Activated CD4-positive, alpha-beta memory T cell treated with anti-CD3 and anti-CD28 coated beads, Interleukin-2, amount 10 ng/mL, durations not matched to agents 7 days and 5 days (primary cell): ENCODE results near the gene HELQ. TPM values are rescaled to one million over a fixed set of nuclear protein-coding genes. Genes with fewer than 3 reads are reported as not detected.

Experiments
- CTCF ChIA-PET: fragments of 350-600 bp; sonication (Branson Sonifier 250); formaldehyde crosslinking; loops from one replicate; lab custom pipeline; 2021; ENCODE audit warnings: antibody characterized with exemption, inconsistent platforms; lab: Charles Lee
- POLR2A ChIA-PET: fragments of 350-600 bp; sonication (Branson Sonifier 250); formaldehyde crosslinking; loops from one replicate; lab custom pipeline; 2021; ENCODE audit warnings: antibody characterized with exemption; lab: Charles Lee
- DNase-seq: peaks from one replicate; pipeline ENCODE4 v3.0.0-alpha.2; 2020
- H3K27ac Mint-ChIP-seq: one replicate; pipeline ENCODE4 v1.8.0; 2021; ENCODE audit warnings: mild to moderate bottlenecking, mixed read lengths
- H3K27me3 Mint-ChIP-seq: one replicate; pipeline ENCODE4 v1.8.0; 2021; ENCODE audit warnings: mixed read lengths
- H3K36me3 Mint-ChIP-seq: one replicate; pipeline ENCODE4 v1.8.0; 2021; ENCODE audit warnings: low read depth, mixed read lengths
- H3K4me1 Mint-ChIP-seq: one replicate; pipeline ENCODE4 v1.8.0; 2021; ENCODE audit warnings: mixed read lengths
- H3K4me3 Mint-ChIP-seq: one replicate; pipeline ENCODE4 v1.8.0; 2021; ENCODE audit warnings: mild to moderate bottlenecking, mixed read lengths
- H3K9me3 Mint-ChIP-seq: one replicate; pipeline ENCODE4 v1.8.0; 2021; ENCODE audit warnings: mixed read lengths
- total RNA-seq, 2 experiments: library from RNA; stranded (reverse); gene quantifications; one replicate each; pipeline ENCODE4 v1.2.3, GENCODE V29; 2021

HELQ gene
- total RNA-seq, 2 experiments from 2014 or later: 16.4 to 17.8 TPM

GRCh38 chr4:83361416-83362103 is 94.1 kb downstream of the HELQ start:
- no peaks in the 10 kb centered on the region for H3K36me3 Mint-ChIP-seq
- H3K27ac Mint-ChIP-seq: no peak overlapping the region
- ChIA-PET POLR2A (no interaction called here), CTCF (interaction anchor here (0.7 to 1.4 kb wide), 3 partner anchors 9 to 131 kb away, joined by 3 to 4 read pairs (median 3); no protein-coding TSS in a partner anchor)
- peaks cover 6% of the 10 kb centered on the region for H3K27me3 Mint-ChIP-seq
- no peaks in the 10 kb centered on the region for H3K9me3 Mint-ChIP-seq
- peaks cover 10% of the 10 kb centered on the region for H3K4me1 Mint-ChIP-seq
- DNase-seq: no peak
- H3K4me3 Mint-ChIP-seq: no peak overlapping the region

GRCh38 chr4:83360018-83360417 is 95.6 kb downstream of the HELQ start:
- peaks cover 3% of the 10 kb centered on the region for H3K9me3 Mint-ChIP-seq
- no peak overlapping the region for H3K27ac Mint-ChIP-seq
- peaks cover 13% of the 10 kb centered on the region for H3K4me1 Mint-ChIP-seq
- H3K36me3 Mint-ChIP-seq: no peaks in the 10 kb centered on the region
- no peaks in the 10 kb centered on the region for H3K27me3 Mint-ChIP-seq
- ChIA-PET POLR2A (interaction anchor here (1.0 kb wide), 1 partner anchor 9 kb away, joined by 3 read pairs; no protein-coding TSS in a partner anchor), CTCF (no interaction called here)
- no peak overlapping the region for H3K4me3 Mint-ChIP-seq
- DNase-seq: no peak

DNA sequence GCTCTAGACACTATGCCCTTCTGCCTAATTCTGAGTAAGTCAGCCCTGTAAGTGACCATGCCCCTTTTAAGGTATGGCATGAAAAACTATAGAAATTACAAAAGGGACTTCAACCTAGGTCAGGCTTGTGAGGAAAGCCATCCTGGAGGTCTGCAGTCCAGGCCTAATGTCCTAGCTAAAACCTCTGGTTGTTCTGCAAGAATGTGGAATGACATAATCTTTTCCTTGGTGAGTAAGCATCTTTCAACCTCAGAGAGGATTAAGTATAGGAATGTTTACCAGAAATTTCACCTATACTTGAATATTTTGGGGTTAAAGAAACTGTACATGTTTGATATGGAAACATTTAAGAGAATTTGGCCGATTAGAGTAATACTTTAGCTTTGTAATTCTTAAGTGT is 97.2 kb downstream of the HELQ start:
- CTCF ChIA-PET: interaction anchor here (1.3 kb wide), 1 partner anchor 17 kb away, joined by 3 read pairs; no protein-coding TSS in a partner anchor
- H3K4me1 Mint-ChIP-seq: peaks cover 13% of the 10 kb centered on the region
- POLR2A ChIA-PET: no interaction called here
- H3K27me3 Mint-ChIP-seq: no peaks in the 10 kb centered on the region
- H3K36me3 Mint-ChIP-seq: no peaks in the 10 kb centered on the region
- peaks cover 8% of the 10 kb centered on the region for H3K9me3 Mint-ChIP-seq
- no peak overlapping the region for H3K4me3 Mint-ChIP-seq
- H3K27ac Mint-ChIP-seq: no peak overlapping the region
- DNase-seq: no peak

Other genes starting within 250 kb of the HELQ start
- gene COQ2, start 171.0 kb downstream of the HELQ start, total RNA-seq: 10 to 100 TPM; 20.3 to 20.7 TPM
- gene HPSE, start 121.0 kb downstream of the HELQ start, total RNA-seq: 10 to 100 TPM; 30.4 to 32.7 TPM
- 10 to 100 TPM; 58.1 to 58.5 TPM for gene MRPS18C, start 235 bp upstream of the HELQ start, total RNA-seq
- gene ABRAXAS1, start 29.3 kb upstream of the HELQ start, total RNA-seq: 10 to 100 TPM; 11.2 to 13.7 TPM
- gene GPAT3, start 80.3 kb upstream of the HELQ start, total RNA-seq: 10 to 100 TPM; 27.2 to 27.7 TPM